A673 (cell line): ENCODE results near the gene CFAP73.

Experiments
- EZH2 ChIP-seq: fragments of 200-600 bp; sonication (generic); IDR thresholded peaks from 2 replicates; pipeline ENCODE4 v1.6.1; 2017; ENCODE audit warnings: borderline replicate concordance, low read depth, mild to moderate bottlenecking, mixed read lengths, antibody characterized with exemption, low read length; ENCODE audit not compliant: poor library complexity, severe bottlenecking
- TF ChIP-seq, protein P1 (sequence below): fragments of 300-800, 200-600 bp; sonication (generic); conservative IDR thresholded peaks from 2 replicates; pipeline ENCODE4 v1.5.1; 2017; ENCODE audit warnings: low read depth, mild to moderate bottlenecking, antibody characterized with exemption, low read length, moderate library complexity, mixed read lengths

DNA sequence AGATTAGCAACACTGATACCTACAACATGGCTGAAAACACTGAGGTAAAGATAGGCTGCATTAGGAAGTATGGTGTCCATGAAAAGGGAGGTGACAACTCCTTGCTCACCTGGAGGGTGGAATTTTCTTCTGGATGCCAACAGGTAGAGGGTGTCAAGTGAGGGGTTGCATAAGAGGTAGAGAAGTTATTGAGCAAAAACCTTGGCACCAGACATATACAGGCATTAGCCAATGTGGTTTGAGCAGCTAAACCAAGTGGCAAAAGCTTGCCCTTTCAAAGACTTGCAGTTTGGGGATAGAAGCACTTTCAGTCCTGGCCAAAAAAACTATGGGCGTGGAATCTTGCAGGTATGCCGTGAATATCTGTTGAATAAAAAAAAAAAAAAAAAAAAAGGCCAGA is 39.8 kb downstream of the CFAP73 start:
- TF ChIP-seq, protein P1, sequence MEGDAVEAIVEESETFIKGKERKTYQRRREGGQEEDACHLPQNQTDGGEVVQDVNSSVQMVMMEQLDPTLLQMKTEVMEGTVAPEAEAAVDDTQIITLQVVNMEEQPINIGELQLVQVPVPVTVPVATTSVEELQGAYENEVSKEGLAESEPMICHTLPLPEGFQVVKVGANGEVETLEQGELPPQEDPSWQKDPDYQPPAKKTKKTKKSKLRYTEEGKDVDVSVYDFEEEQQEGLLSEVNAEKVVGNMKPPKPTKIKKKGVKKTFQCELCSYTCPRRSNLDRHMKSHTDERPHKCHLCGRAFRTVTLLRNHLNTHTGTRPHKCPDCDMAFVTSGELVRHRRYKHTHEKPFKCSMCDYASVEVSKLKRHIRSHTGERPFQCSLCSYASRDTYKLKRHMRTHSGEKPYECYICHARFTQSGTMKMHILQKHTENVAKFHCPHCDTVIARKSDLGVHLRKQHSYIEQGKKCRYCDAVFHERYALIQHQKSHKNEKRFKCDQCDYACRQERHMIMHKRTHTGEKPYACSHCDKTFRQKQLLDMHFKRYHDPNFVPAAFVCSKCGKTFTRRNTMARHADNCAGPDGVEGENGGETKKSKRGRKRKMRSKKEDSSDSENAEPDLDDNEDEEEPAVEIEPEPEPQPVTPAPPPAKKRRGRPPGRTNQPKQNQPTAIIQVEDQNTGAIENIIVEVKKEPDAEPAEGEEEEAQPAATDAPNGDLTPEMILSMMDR, result no peak
- no peak for TF ChIP-seq EZH2
